Keratinocyte (primary cell): ENCODE results near the gene NYNRIN. TPM values are rescaled to one million over a fixed set of nuclear protein-coding genes. Genes with fewer than 3 reads are reported as not detected.

Source experiments
- DNase-seq: peaks from one replicate; pipeline ENCODE4 v3.0.0-alpha.2; 2011; ENCODE audit warnings: low read depth, missing footprints, low spot score
- FAIRE-seq: peaks from 2 replicates; lab custom pipeline; 2011; peaks lifted over from hg19 to GRCh38; lab: Jason Lieb, UNC
- H2AFZ ChIP-seq: 2 replicates; pipeline ENCODE4 v1.6.0; 2012; ENCODE audit warnings: low read length, control low read depth, inconsistent platforms; ENCODE audit not compliant: control insufficient read depth
- H3K27ac ChIP-seq: 2 replicates; pipeline ENCODE4 v1.5.1; 2011; ENCODE audit warnings: low read length; ENCODE audit not compliant: control insufficient read depth, insufficient read depth
- H3K27me3 ChIP-seq: 3 replicates; pipeline ENCODE4 v1.6.0; 2011; ENCODE audit warnings: low read length; ENCODE audit not compliant: control insufficient read depth, insufficient read depth; ENCODE audit errors: extremely low read depth
- H3K36me3 ChIP-seq, 2 experiments: 2 replicates in 1 of 2; 3 replicates in 1 of 2; pipeline ENCODE4 v1.5.1; 2011; ENCODE audit warnings: low read length in 2 of 2, mild to moderate bottlenecking in 1 of 2; ENCODE audit not compliant: control insufficient read depth in 2 of 2, insufficient read depth in 2 of 2; ENCODE audit errors: extremely low read depth in 1 of 2
- H3K4me1 ChIP-seq: 3 replicates; pipeline ENCODE4 v1.5.1; 2011; ENCODE audit warnings: low read length; ENCODE audit not compliant: control insufficient read depth, insufficient read depth; ENCODE audit errors: extremely low read depth
- H3K4me2 ChIP-seq: 3 replicates; pipeline ENCODE4 v1.6.0; 2011; ENCODE audit warnings: low read depth, low read length; ENCODE audit not compliant: control insufficient read depth, insufficient read depth; ENCODE audit errors: extremely low read depth
- H3K4me3 ChIP-seq, 3 experiments: fragments of 200-600 bp in 1 of 3; sonication (generic) in 1 of 3; 2 replicates in 2 of 3; 3 replicates in 1 of 3; pipeline ENCODE4 v1.5.1; 2011 to 2016; ENCODE audit warnings: low read length in 3 of 3, mild to moderate bottlenecking in 3 of 3, control low read depth in 2 of 3, inconsistent platforms in 1 of 3, low read depth in 1 of 3, mixed read lengths in 1 of 3, mixed run types in 1 of 3, moderate library complexity in 1 of 3; ENCODE audit not compliant: control insufficient read depth in 2 of 3, insufficient read depth in 2 of 3; ENCODE audit errors: extremely low read depth in 1 of 3
- H3K79me2 ChIP-seq: 2 replicates; pipeline ENCODE4 v1.6.0; 2012; ENCODE audit warnings: low read length; ENCODE audit not compliant: control insufficient read depth, insufficient read depth
- H3K9ac ChIP-seq: 3 replicates; pipeline ENCODE4 v1.6.0; 2011; ENCODE audit warnings: low read length; ENCODE audit not compliant: control insufficient read depth, insufficient read depth; ENCODE audit errors: extremely low read depth
- H3K9me1 ChIP-seq: 3 replicates; pipeline ENCODE4 v1.6.0; 2011; ENCODE audit warnings: low read length; ENCODE audit not compliant: control insufficient read depth, insufficient read depth; ENCODE audit errors: extremely low read depth
- H3K9me3 ChIP-seq: 2 replicates; pipeline ENCODE4 v1.5.1; 2012; ENCODE audit warnings: low read depth, low read length; ENCODE audit not compliant: control insufficient read depth
- H4K20me1 ChIP-seq: 3 replicates; pipeline ENCODE4 v1.6.0; 2011; ENCODE audit warnings: low read length; ENCODE audit not compliant: control insufficient read depth, insufficient read depth; ENCODE audit errors: extremely low read depth
- CTCF ChIP-seq, 3 experiments: IDR thresholded peaks in 1 of 3; conservative IDR thresholded peaks in 1 of 3; optimal IDR thresholded peaks in 1 of 3; 2 replicates in 2 of 3; 3 replicates in 1 of 3; pipeline versions ENCODE3 to v1.5.1; 2011; ENCODE audit warnings: low read length in 3 of 3, mild to moderate bottlenecking in 3 of 3, moderate library complexity in 2 of 3, control low read depth in 1 of 3, inconsistent platforms in 1 of 3; ENCODE audit not compliant: insufficient read depth in 2 of 3; ENCODE audit errors: extremely low read depth in 1 of 3
- EZH2 ChIP-seq: IDR thresholded peaks from one replicate; pipeline ENCODE4 v1.6.1; 2012; ENCODE audit warnings: inconsistent platforms, mild to moderate bottlenecking, low read length, moderate library complexity
- dilution Hi-C: fragments of 300-500 bp; cut with MboI; formaldehyde crosslinking; loops from one replicate; pipeline ENCODE4 v1.7.0; 2020; ENCODE audit warnings: low sequenced_read_pairs; ENCODE audit not compliant: extremely low pct_ligation_motif_present
- polyA plus RNA-seq, 5 experiments: library from polyadenylated mRNA; depleted of rRNA in 3 of 5; stranded (reverse) in 3 of 5; stranded (forward) in 1 of 5; unstranded in 1 of 5; fragments of >200 nt; gene quantifications; 1 replicate in 1 of 5; 2 replicates in 3 of 5; 3 replicates in 1 of 5; pipeline versions ENCODE4 v1.2.1 to v1.2.3, GENCODE V29; 2011 to 2012; ENCODE audit warnings: missing spikeins in 2 of 5, low read depth in 1 of 5, low replicate concordance in 1 of 5

NYNRIN gene
- polyA plus RNA-seq, 1 donor (not counting 4 experiments of a cell fraction or from before 2014, with no cell fraction given): 4.9 TPM

GRCh38 chr14:24377126-24377525 is 21.7 kb upstream of the NYNRIN start:
- TF ChIP-seq EZH2 (no peak), CTCF (optimal IDR thresholded peaks at IDR 0.05 in 1 of 3, IDR thresholded peaks at IDR 0.05 in 1 of 3, conservative IDR thresholded peaks at IDR 0.05 in 1 of 3; ENCODE audit: extremely low read depth in 1 of 3, insufficient read depth in 2 of 3, low read length in 3 of 3) (no peak)
- no peaks in the 10 kb centered on the region for H3K79me2 ChIP-seq
- no peak overlapping the region for H3K4me2 ChIP-seq
- H4K20me1 ChIP-seq: no peaks in the 10 kb centered on the region
- no peak for FAIRE-seq
- H3K36me3 ChIP-seq: no peaks in the 10 kb centered on the region
- peaks cover 11% of the 10 kb centered on the region for H3K4me1 ChIP-seq
- H3K9ac ChIP-seq: no peak overlapping the region
- dilution Hi-C loops: no loop called here
- no peaks in the 10 kb centered on the region for H3K9me3 ChIP-seq
- no peaks in the 10 kb centered on the region for H3K27me3 ChIP-seq
- no peaks in the 10 kb centered on the region for H3K9me1 ChIP-seq
- no peak for DNase-seq
- H3K4me3 ChIP-seq: no peak overlapping the region
- H3K27ac ChIP-seq: no peak overlapping the region
- no peak overlapping the region for H2AFZ ChIP-seq

- Histone ChIP-seq H3K4me1 (peaks cover 11% of the 10 kb centered on the region), H3K9me3 (no peaks in the 10 kb centered on the region), H3K27me3 (no peaks in the 10 kb centered on the region), H3K27ac (no peak overlapping the region), H3K4me2 (no peak overlapping the region), H3K36me3 (no peaks in the 10 kb centered on the region), H3K4me3 (no peak overlapping the region), H3K79me2 (no peaks in the 10 kb centered on the region), H3K9ac (no peak overlapping the region), H2AFZ (no peak overlapping the region), H3K9me1 (no peaks in the 10 kb centered on the region), H4K20me1 (no peaks in the 10 kb centered on the region)
- DNase-seq: no peak
- dilution Hi-C loops: no loop called here
- TF ChIP-seq CTCF (optimal IDR thresholded peaks at IDR 0.05 in 1 of 3, IDR thresholded peaks at IDR 0.05 in 1 of 3, conservative IDR thresholded peaks at IDR 0.05 in 1 of 3; ENCODE audit: extremely low read depth in 1 of 3, insufficient read depth in 2 of 3, low read length in 3 of 3) (no peak), EZH2 (no peak)
- FAIRE-seq: no peak
These were observed 21.1 kb upstream of the NYNRIN start for GRCh38 chr14:24377657-24378056.
